Limb (tissue), 2 donors: Measurements from ENCODE around the gene CEP104.

Experiments used
- DNase-seq, 2 donors: peaks; one replicate each; pipeline ENCODE4 v3.0.0-alpha.2; 2016; ENCODE audit errors: extremely low spot score in 2 of 2

The CEP104 gene

DNA sequence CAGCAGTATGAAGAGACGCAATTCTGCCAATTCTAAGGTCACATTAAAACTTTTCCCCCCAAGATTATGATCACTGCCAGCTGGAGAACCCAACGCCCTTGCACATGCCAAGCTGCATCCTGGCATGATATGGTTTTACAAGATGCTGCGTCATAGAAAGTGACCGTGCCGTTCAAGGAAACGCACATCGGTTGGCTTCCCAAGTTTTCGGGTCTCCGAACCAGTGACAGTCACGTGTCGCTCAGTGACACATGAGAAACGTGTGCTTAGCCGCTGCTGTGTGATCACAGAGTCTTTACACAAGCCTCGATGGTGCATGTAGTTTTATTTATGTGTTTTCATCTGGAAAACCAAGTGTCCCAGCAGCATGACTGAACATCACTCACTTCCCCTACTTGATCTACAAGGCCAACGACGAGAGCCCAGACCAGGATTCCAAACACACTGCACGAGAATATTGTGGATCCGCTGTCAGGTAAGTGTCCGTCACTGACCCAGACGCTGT is 77.0 kb downstream of the CEP104 start:
- no peak for DNase-seq

DNA sequence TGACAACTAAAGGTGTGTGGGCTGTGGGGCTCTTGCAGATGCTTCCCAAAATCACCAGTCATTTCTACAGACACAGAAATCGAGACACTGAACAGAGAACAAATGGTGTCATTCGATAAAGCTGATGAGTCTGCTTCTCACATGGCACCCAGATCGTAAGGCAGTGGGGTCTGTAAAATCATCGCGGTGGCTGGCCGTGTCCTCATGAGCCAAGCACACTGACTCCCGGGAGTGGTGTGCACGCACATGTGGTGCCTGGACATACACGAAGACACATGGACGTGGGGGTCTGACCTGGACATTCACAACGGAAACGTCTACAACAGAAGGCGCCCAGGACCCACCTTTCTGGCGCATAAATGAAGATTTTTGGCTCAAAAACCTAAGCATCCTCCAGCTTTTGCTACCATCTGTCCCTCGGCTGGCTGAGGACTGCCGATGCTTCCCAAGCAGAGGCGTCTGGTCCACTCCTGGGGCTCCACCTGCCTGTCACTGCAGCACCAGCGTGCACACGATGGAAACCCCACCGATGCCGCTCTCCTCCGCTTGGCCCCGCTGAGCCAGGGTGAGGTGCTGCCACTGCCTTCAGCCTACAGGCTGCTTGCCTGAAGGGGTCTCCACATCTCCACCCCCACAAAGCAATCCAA is 77.6 kb downstream of the CEP104 start:
- DNase-seq: no peak

DNA sequence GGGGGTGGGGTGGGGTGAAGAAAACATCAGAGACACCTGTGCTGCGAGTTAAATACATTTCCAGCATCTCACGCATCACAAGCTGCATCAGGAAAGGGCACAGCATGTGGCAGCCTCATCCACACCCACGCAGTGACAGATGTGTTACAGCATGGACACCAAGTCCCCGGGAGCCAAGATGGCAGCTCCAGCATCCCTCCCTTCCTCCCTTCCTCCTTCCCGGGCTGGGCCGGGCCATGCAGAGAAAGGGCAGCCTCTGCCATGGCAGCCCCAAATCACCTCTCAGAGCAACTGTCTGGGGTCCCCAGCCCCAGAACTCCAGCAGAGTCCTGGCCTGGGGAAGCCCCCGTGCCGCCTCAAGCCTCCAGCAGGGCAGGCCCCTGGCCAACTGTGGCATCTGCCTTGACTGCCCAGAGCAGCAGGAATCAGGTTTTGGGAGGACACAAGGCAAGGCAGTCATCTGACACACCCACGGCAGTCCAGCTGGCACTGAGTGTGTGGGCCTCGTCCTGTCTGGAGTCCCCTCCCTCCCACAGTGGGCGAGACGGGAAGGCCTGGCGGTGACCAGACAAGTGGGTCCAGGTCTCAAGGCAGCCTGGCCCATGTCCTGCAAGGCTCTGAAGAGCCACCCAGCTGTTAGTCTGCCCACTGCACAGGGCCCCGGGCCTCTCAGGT is 78.3 kb downstream of the CEP104 start:
- DNase-seq: no peak

DNA sequence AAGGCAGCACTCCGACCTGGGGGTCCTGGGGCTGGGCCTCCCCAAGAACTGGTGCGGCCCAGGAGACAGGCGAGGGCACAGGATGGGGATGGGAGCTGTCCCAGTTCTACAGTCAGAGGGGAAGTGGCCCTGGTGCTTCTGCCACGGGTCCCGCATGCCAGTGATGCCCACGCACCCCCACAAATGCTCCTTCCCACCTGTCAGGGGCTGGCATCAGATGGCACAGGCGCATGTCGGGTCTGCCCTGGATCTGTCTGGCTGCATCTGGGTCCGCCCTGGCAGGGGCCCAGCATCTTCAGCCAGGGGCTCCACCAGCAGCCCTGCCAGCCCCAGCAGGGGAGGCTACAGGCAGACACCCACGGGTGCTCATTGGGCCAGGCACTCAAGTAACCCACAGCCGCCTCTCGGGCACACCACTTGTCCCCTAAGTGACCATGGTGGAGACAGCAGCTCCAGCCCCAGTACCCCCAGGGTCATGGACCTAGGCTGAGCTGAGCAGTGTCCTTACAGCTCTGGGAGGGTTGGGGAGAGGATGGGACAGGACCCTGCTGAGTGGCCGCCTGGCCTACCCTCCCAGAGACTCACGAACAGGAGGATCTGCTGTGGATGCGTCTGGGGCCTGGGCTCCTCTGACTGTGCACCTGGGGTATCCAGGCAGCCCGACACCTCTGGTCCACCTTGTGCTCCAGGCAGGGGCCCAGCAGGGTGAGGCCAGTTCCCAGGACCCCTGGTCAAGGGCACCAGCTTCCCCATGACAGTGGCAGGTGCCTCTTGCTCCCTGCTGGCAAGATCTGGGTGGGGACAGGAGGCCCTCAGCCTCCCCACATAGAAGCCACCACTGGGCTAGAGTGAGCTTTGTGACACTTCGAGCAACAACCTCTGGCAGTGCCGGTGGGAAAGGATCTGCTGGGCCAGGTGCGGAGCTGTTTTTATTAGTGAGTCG is 79.1 kb downstream of the CEP104 start:
- DNase-seq: no peak

DNA sequence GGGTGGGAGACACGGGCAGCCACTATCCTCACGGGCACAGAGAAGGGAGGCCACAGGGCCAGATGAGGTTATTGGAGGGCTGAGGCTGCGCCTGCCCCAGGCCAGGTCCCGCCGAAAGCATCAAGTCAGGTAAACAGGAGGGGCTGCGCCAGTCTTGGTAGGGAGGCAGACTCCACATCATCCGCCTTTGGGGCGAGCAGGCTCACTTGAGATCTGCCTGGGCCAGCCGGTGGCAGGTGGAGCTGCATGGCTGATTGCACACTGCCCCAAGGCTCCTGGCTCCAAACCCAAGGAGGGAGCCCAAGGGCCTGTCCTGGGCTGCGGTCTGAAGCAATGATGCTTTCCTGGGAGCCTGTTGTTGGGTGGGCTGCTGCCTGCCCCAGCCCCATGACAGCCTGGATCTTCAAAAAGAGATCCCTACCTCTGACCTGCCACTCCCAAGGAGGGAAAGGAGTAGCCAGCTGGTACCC is 79.9 kb downstream of the CEP104 start:
- DNase-seq: no peak

DNA sequence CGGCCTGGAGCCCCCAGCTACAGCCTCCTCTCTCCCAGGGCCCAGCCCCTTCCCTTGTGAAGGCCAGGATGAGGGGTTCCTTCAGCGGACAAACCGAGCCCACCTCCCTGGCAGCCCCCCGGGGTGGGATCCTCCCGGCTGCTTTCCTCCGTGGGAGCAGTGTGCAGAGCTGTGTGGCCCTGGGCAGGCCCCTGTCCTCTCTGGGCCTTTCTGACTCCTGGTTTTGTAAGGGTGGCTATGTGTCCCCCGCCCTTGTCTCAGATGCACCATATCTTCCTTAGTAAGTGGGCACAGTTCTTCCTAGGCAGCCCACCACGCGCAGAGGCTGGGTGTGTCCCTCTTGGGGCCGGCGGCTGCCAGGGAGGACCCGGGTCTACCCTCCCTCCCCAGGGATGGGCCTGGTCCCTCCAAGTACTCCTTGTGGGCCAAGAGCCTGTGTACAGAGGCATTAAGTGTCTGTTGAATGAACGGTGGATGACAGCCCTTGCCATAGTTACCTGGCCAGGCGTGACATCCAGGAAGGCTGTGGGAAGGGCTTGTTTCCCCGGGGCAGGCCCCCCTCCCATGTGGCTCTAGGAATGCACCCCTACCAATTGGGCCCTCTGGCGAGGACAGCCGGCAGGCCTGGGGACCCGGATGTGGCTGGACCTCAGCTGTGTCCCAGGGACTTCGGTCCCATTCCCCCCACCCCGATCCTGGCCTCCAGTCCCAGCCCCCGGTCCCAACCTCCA is 80.6 kb downstream of the CEP104 start:
- DNase-seq: no peak

DNA sequence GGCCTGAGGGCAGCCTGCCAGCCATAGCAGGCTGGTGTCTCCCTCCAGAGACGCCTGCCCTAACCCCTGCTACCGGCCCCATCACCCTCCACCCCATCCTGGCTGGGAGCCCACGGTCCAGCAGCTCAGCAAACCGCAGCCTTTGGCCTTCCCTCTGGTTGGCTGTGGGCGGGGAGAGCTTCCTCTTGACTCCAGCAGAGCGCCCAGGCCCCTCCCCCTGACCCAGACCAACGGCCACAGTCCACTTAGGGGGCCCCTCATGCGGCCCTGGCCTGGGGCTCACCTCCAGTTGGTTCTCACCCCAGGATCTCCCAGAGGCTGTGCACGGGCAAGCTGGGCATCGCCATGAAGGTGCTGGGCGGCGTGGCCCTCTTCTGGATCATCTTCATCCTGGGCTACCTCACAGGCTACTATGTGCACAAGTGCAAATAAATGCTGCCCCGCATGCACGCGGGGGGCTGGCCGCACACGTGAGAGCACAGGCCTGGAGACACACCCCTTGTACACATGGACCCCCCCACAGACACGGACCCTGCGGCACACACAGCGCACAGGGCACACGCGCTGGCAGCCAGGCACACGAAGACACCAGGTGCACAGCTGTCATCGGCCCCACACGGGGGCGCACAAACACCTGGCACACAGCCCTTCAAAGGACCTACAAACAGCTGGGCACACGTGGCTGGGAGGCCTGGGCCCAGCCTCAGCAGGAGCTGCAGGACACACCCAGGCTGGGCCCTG is 81.4 kb downstream of the CEP104 start:
- DNase-seq: peak in 1 of 2 donors; percentile 60

DNA sequence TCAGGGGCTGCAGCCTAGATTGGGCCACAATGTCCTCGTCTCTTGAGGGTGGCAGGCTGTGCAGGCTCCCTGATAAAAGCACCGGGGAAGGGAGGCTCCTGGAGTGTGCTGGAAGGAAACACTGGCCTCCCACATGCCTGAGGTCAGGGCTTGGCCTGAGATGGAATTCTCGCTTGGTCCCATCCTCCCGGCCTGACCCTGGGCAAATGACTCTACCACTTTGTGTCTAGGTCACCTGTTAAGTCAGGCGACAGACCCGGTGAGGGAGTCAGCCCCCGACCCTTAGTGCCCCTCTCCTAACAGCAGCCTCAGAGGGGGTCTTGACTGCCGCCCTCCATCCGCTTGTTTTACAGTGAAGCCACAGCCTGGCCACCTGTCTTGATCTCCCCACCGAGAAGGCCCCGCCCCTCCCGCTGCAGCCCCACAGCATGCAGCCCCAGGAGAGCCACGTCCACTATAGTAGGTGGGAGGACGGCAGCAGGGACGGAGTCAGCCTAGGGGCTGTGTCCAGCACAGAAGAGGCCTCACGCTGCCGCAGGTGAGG is 82.0 kb downstream of the CEP104 start:
- no peak for DNase-seq

DNA sequence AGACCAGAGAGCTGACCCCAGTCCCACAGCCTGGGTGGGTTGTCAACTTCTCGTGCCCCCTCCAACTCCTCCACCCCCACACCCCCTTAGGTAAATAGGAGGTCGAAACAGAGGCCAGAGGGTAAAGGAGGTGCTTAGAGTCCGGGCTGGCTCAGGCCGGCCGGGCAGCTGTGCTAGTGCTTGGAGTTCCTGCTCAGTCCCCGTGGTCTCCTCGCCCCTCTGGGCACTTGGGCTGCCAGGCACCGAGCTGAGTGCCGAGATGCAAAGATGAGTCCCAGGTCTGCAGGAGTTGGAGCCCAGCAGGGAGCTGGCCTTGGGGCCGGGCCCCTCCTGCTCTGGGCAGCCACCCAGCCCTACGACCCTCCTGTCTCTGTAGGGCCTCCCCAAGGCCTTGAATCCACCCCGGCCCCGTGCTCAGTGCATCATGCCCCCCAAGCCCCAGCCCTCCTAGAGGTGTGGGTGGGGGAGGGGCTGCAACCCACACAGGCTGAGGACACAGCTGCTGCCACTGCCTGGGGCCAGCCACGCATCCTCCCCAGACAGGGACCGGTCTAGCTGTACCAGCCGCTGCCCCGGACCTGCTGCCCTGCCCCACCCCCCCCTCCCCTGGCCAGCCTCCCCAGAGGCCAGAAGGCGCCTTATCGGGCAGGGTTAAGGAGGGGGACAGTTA is 82.6 kb downstream of the CEP104 start:
- no peak for DNase-seq

DNA sequence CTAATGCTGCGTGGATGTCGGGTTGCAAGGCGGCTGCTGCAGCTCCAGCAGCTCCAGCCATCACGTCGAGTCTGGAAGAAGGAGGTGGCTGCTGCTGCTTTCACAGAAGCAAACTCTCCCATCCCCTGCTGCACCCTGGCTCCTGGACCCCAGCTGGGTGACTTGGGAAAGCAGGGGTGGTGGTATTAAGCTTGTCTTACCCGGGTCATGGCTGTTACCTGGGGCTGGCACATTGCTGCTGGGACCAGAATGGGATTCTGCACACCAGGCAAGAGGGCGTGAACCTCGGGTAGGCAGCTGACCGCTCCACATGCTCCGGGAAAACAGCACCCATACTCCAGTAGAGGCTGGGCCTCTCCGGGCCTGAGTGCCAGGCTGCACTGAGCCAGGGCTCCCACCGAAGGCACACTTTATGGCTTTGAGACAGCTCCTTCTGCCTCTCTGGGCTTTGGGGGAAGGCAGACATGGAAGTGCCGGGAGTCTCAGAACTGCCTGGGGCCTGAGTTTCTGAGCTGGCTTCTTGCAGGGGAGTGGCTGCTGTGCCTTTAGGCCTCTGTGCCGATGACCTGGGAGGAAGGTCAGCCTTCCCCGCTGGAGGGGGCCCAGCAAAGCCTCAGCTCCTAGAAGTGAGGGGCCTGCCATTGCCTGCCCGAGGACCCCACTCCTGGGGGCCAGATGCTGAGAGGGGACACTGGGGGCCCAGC is 83.3 kb downstream of the CEP104 start:
- DNase-seq: no peak

DNA sequence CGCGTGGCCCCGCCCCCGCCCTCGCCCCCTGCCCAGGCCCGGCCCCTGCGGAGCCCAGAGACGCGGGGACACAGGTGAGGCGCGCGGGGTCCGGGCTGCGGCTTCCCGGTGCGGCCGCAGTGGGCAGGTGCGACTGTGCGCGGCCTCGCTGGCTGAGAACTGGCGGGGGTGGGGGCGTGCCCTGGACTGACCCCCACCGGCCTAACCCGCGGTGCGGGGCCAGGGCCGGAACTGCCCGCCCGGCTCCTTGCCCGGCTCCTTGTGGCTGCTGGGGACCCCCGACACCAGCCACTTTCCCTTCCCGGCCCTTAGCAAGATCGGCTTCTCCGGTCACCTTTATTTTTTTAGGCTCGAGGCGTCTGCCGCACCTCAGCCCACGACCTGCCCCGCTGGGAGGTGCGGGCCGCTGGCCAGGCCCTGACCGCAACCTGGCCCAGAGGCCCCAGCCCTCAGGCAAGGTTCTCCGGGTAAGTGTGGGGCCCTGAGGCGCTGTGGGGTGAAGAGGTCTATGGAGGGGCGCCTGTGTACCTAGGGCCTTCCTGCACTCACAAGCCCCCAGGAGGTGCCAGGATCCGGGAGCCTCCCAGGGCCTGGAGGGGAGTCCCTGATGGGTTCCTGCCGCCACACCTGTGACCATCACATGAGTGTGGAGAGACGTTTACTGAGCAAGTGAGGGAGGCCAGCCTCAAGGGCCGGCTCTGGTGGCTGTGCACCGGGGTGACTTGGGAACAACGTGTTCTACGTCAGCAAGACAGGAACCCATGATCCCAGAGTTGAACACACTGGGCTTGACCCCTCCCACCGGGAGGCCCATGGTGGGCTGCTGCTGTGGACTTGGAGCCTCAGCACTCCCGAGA is 84.1 kb downstream of the CEP104 start, which contains the start of gene SMIM1:
SMIM1 (plus strand) TSS at position 35 of the 857 bp plus-strand sequence. CDS start 2,625 bp downstream, outside the sequence.
- peak in 1 of 2 donors; percentile 53 for DNase-seq

DNA sequence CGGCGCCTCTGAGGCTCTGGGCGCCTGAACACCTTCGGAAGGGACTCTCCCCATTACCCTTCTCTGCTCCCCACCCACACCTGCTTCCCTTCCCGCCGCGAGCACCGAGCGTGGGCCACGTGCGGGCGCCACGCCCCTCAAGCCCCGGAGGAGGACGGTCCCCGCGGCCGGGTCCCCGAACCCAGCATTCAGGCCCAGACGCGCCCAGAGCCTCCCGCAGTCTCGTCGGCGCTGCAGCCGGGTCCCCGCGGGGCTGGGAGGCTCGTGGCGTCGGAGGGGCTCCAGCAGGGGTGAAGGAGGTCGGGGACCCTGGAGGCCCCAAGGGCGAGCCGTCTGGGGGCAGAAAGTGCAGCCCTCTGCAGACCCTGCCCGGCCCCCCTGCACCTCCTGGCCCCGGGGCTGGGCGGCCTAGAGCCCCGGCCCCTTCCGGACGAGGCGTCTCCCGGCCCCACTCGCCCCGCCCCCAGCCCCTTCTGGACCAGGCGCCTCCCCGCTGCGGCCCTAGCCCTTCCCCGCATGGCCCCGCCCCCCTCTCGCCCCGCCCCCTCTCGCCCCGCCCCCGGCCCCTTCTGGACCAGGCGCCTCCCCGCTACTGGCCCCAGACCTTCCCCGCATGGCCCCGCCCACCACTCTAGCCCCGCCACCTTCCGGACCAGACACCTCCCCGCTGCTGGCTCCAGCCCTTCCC is 84.8 kb downstream of the CEP104 start:
- peak; percentile 85 to 96 for DNase-seq

DNA sequence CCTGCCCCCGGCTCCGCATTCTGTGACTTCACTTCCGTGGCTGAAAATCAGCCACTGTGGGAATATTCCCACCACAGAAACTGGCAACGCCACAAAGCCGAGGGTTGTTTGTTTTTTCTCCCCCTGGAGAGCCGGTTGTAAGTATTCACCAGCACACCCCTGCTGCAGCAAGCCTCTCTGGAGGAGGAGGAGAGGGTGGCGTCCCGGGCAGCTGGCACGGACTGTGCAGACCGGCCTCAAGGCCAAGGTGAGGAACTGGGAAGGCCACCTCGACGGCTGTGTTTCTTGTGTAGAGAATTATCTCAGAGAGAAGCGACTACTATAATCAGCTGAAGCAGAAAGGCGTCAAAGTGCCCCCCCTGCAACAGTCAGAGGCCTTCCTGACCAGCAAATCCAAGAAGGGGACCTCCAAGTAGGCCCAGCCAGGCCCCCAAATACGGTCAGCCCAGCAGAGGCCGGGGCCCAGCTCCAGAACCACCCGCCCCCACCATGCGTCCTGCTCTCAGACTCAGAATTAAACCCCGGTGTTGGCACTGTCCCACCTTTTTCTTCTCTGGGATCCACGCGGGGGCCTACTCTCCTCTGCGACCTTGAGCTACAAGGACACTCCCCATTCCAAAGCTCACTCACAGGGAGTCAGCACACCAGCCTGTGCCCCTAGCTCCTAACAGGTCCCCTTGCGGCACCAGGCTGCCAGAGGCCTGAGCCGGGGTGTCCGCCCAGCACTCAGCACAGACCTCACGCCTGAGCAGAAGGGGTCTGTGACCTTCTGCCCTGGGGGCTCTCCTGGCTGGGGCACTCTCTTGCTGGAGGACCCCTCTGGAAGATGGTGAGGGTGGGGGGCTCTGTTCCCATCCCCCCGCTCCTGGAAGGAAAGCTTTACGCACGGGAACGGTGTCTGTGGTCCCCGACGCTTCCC is 85.6 kb downstream of the CEP104 start:
- no peak for DNase-seq

DNA sequence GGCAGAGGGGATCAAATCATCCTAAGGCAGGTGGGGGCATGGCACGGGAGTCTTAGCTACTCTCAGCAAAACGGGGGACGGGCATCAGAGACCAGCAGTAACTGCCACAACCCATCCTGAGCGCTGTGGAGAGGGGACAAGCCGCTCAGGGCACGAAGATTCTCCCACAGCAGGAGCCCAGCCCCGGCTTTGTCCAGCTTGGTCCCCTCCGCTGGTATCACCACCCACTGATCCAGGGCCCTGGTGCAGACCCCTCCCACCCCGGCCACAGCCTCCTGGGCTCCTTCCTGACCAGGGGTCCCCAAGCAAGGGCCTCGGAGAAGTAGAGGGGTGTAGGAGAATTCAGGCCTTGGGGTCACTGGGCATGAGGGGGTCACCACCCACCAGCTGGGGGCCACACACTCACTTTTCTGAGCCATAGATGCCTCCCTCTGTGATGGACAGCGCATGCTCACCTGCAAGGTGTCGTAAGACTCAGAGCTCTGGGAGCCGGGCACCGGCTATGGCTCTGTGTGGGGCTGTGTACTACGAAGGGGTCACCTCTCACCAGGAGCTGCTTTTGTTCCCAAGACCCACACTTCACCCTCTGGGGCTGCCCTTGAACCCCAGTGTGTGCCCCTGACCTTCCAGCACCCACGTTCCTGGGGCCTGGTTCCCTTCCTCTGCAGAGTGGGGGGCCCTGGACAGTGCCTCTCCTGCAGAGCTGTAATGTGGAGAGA is 86.8 kb downstream of the CEP104 start:
- no peak for DNase-seq

DNA sequence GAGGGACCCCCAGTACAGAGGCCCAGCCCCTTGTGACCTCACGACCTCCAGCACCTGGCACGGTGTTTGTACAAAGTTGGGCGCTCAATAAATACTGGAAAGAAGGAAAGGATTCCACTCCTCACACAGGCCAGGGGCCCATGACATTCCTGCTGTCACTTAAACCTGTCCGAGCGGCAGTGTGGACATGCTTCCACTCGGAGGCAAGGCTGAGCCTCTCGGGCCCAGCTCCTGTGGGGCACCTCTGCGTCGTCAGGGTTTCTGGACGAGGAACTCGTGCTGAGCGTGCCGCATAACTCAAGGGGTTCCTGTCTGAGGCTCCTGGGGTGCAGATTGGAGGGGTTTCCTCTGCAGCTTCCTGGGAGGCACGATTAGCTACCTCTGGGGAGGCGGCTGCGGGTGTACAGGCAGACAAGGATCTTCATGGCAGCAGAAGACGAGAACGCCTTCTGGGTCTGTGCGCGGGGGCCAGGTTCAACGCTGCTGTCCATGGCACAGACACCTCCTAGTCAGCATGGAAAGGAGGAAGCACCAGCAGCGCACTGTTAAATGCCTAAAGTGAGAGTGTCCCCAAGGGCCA is 88.1 kb downstream of the CEP104 start:
- no peak for DNase-seq
